Mesendoderm (in vitro differentiated cells): ENCODE measurements around the gene SIGLEC12.
"Not testable (repeated sequence)": the region's sequence is repeated elsewhere in the genome, so short reads cannot be mapped to it uniquely, and the experiment has no call there.

Experiments used
- DNase-seq: peaks from one replicate; pipeline ENCODE4 v3.0.0; 2013
- H2AK5ac ChIP-seq: 2 replicates; pipeline ENCODE4 v1.6.1; 2013; ENCODE audit warnings: low read length, inconsistent platforms
- H2BK120ac ChIP-seq: 2 replicates; pipeline ENCODE4 v1.6.1; 2013; ENCODE audit warnings: low read depth, mild to moderate bottlenecking, low read length, moderate library complexity, mixed read lengths
- H2BK15ac ChIP-seq: replicated peaks from 2 replicates; pipeline ENCODE4 v1.6.1; 2013; ENCODE audit warnings: low read depth, mild to moderate bottlenecking, moderate library complexity
- H2BK5ac ChIP-seq: 2 replicates; pipeline ENCODE4 v1.6.1; 2013; ENCODE audit warnings: low read length, inconsistent platforms
- H3K18ac ChIP-seq: 2 replicates; pipeline ENCODE4 v1.6.1; 2013; ENCODE audit warnings: mild to moderate bottlenecking, low read length, mixed read lengths
- H3K23ac ChIP-seq: one replicate; pipeline ENCODE4 v1.6.1; 2013; ENCODE audit warnings: low read length
- H3K27ac ChIP-seq: 2 replicates; pipeline ENCODE4 v1.5.1; 2013; ENCODE audit warnings: low read depth, mild to moderate bottlenecking, inconsistent platforms, low read length, moderate library complexity
- H3K27me3 ChIP-seq: 2 replicates; pipeline ENCODE4 v1.6.1; 2013; ENCODE audit warnings: low read length, control low read depth, mild to moderate bottlenecking, inconsistent platforms; ENCODE audit not compliant: insufficient read depth, poor library complexity
- H3K36me3 ChIP-seq: 2 replicates; pipeline ENCODE4 v1.6.1; 2013; ENCODE audit warnings: low read length, inconsistent platforms; ENCODE audit not compliant: control insufficient read depth, insufficient read depth
- H3K4ac ChIP-seq: one replicate; pipeline ENCODE4 v1.6.1; 2013; ENCODE audit warnings: low read depth, mild to moderate bottlenecking, low read length, moderate library complexity
- H3K4me1 ChIP-seq: 2 replicates; pipeline ENCODE4 v1.6.1; 2013; ENCODE audit warnings: low read depth, low read length, inconsistent platforms; ENCODE audit not compliant: control insufficient read depth
- H3K4me2 ChIP-seq: 2 replicates; pipeline ENCODE4 v1.6.1; 2013; ENCODE audit warnings: low read length
- H3K4me3 ChIP-seq: 2 replicates; pipeline ENCODE4 v1.5.1; 2013; ENCODE audit warnings: mild to moderate bottlenecking, low read length
- H3K56ac ChIP-seq: one replicate; pipeline ENCODE4 v1.6.1; 2013; ENCODE audit warnings: low read length
- H3K79me1 ChIP-seq: 2 replicates; pipeline ENCODE4 v1.6.1; 2013; ENCODE audit warnings: low read length, inconsistent platforms
- H3K79me2 ChIP-seq: 2 replicates; pipeline ENCODE4 v1.6.1; 2013; ENCODE audit warnings: mild to moderate bottlenecking, low read length; ENCODE audit not compliant: control insufficient read depth, insufficient read depth
- H3K9ac ChIP-seq: 2 replicates; pipeline ENCODE4 v1.6.1; 2013; ENCODE audit warnings: low read length, inconsistent platforms
- H4K5ac ChIP-seq: one replicate; pipeline ENCODE4 v1.6.1; 2013; ENCODE audit warnings: low read length
- H4K8ac ChIP-seq: one replicate; pipeline ENCODE4 v1.6.1; 2013; ENCODE audit warnings: low read depth, mild to moderate bottlenecking, control low read depth, low read length, moderate library complexity
- WGBS: extraction: QIAGEN DNeasy Blood & Tissue Kit; methylation state at CpG from one replicate; pipeline ENCODE4 v1.1.7; 2013; ENCODE audit warnings: low lambda C conversion rate, missing lambda C conversion rate; ENCODE audit not compliant: insufficient coverage; ENCODE audit errors: extremely low coverage; 5-methylcytosine and 5-hydroxymethylcytosine counted together

The SIGLEC12 gene

DNA sequence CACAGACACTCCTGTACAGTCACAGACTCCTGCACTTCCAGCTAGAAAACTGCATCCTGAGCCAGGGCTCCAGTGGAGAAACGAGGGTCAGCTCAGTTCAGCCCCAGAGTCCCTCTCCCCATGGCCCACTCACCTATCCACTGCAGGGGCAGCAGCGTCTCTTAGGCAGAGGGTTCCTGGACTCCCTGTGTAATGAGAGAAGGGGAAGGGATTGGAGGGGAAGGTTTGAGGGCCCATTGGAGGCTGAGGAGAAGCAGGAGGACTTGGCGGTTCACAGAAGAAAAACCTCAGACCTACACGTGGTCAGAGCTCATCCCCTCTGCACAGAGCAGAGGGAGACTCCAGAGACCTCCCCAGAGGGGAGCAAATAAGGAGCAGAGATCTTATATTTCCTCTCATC lies 32.4 kb downstream of the SIGLEC12 start:
- H3K18ac ChIP-seq = no peak overlapping the region
- no peak overlapping the region for H2BK5ac ChIP-seq
- no peak overlapping the region for H3K4ac ChIP-seq
- no peak overlapping the region for H3K4me3 ChIP-seq
- H3K9ac ChIP-seq = no peak overlapping the region
- no peak overlapping the region for H2BK15ac ChIP-seq
- H4K8ac ChIP-seq = no peak overlapping the region
- H3K79me2 ChIP-seq = no peaks in the 10 kb centered on the region
- H3K27ac ChIP-seq = no peak overlapping the region
- H3K56ac ChIP-seq = no peak overlapping the region
- H2BK120ac ChIP-seq = no peak overlapping the region
- no peaks in the 10 kb centered on the region for H3K79me1 ChIP-seq
- no peak overlapping the region for H3K23ac ChIP-seq
- H4K5ac ChIP-seq = no peak overlapping the region
- no peaks in the 10 kb centered on the region for H3K27me3 ChIP-seq
- H3K36me3 ChIP-seq = no peaks in the 10 kb centered on the region
- DNase-seq = no peak
- no peak overlapping the region for H2AK5ac ChIP-seq
- no CpG with 5 or more reads among the region's 4 CpGs for WGBS
- no peak overlapping the region for H3K4me2 ChIP-seq
- no peaks in the 10 kb centered on the region for H3K4me1 ChIP-seq

GRCh38 chr19:51468545-51468920 lies 33.1 kb downstream of the SIGLEC12 start:
- Histone ChIP-seq H4K8ac (no peak overlapping the region), H2BK120ac (no peak overlapping the region), H3K4ac (no peak overlapping the region), H3K27ac (no peak overlapping the region), H3K4me2 (no peak overlapping the region), H2BK15ac (no peak overlapping the region), H3K27me3 (no peaks in the 10 kb centered on the region), H3K56ac (no peak overlapping the region), H3K4me1 (no peaks in the 10 kb centered on the region), H2AK5ac (no peak overlapping the region), H3K79me2 (no peaks in the 10 kb centered on the region), H3K4me3 (no peak overlapping the region), H3K23ac (no peak overlapping the region), H3K9ac (no peak overlapping the region), H3K18ac (no peak overlapping the region), H2BK5ac (no peak overlapping the region), H3K36me3 (no peaks in the 10 kb centered on the region), H4K5ac (no peak overlapping the region), H3K79me1 (no peaks in the 10 kb centered on the region)
- no CpG with 5 or more reads among the region's 2 CpGs for WGBS
- DNase-seq = no peak

GRCh38 chr19:51467864-51468544 lies 33.6 kb downstream of the SIGLEC12 start:
- Histone ChIP-seq H2BK15ac (no peak overlapping the region), H3K18ac (no peak overlapping the region), H4K8ac (no peak overlapping the region), H2BK5ac (no peak overlapping the region), H3K23ac (no peak overlapping the region), H2BK120ac (no peak overlapping the region), H3K4me1 (no peaks in the 10 kb centered on the region), H3K4me3 (no peak overlapping the region), H3K9ac (no peak overlapping the region), H3K56ac (no peak overlapping the region), H4K5ac (no peak overlapping the region), H3K4ac (no peak overlapping the region), H3K4me2 (no peak overlapping the region), H3K36me3 (no peaks in the 10 kb centered on the region), H3K79me2 (no peaks in the 10 kb centered on the region), H3K79me1 (no peaks in the 10 kb centered on the region), H2AK5ac (no peak overlapping the region), H3K27me3 (no peaks in the 10 kb centered on the region), H3K27ac (no peak overlapping the region)
- DNase-seq = no peak
- no CpG with 5 or more reads among the region's 4 CpGs for WGBS

- Histone ChIP-seq H2BK120ac (no peak overlapping the region), H3K9ac (no peak overlapping the region), H2AK5ac (no peak overlapping the region), H3K18ac (no peak overlapping the region), H3K36me3 (no peaks in the 10 kb centered on the region), H2BK15ac (no peak overlapping the region), H3K27ac (no peak overlapping the region), H3K56ac (no peak overlapping the region), H3K4me1 (no peaks in the 10 kb centered on the region), H4K5ac (no peak overlapping the region), H3K79me2 (no peaks in the 10 kb centered on the region), H3K4ac (no peak overlapping the region), H3K4me2 (no peak overlapping the region), H3K27me3 (no peaks in the 10 kb centered on the region), H4K8ac (no peak overlapping the region), H3K79me1 (no peaks in the 10 kb centered on the region), H2BK5ac (no peak overlapping the region), H3K4me3 (no peak overlapping the region), H3K23ac (no peak overlapping the region)
- no CpG with 5 or more reads among the region's 3 CpGs for WGBS
- DNase-seq = no peak
Measured at GRCh38 chr19:51466723-51467122, 34.9 kb downstream of the SIGLEC12 start.

DNA sequence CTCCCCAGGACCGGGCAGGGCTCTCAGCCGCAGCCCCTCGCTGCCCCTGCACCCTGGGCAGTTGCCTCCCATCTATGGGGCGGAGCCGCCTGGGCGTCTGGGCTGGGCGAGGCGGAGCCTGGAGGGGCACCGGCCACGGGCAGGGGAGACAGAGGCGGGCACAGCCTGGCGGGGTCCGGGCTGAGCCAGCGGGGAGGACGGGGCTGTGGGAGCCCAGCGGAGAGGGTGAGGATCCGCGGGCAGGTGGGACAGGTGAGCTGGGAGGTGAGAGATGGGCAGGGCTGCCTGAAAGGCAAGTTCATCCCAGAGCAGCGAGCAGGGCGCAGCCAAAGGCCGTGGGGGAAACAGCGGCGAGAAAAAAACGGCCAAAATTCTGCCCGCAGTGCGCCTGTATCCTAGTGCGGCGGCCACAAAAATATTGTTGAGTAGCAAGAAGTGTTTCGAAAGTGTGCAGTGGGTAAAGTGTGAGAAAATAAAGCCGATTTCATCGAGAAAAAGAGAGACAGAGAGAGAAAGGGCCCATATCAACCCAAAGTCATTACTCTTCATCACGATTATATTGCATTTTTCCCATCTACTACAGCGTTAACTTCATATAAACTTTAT lies 37.5 kb downstream of the SIGLEC12 start:
- H3K56ac ChIP-seq = not testable (repeated sequence)

GRCh38 chr19:51462681-51463080 lies 38.9 kb downstream of the SIGLEC12 start:
- Histone ChIP-seq H3K36me3 (no peaks in the 10 kb centered on the region), H4K8ac (no peak overlapping the region), H3K9ac (no peak overlapping the region), H4K5ac (no peak overlapping the region), H3K4me1 (no peaks in the 10 kb centered on the region), H3K27ac (no peak overlapping the region), H2AK5ac (no peak overlapping the region), H3K56ac (no peak overlapping the region), H3K4ac (no peak overlapping the region), H3K18ac (no peak overlapping the region), H3K4me3 (no peak overlapping the region), H2BK15ac (no peak overlapping the region), H2BK120ac (no peak overlapping the region), H3K23ac (no peak overlapping the region), H3K79me1 (no peaks in the 10 kb centered on the region), H3K27me3 (no peaks in the 10 kb centered on the region), H2BK5ac (no peak overlapping the region), H3K79me2 (no peaks in the 10 kb centered on the region), H3K4me2 (no peak overlapping the region)
- no CpG with 5 or more reads among the region's 10 CpGs for WGBS
- no peak for DNase-seq

More for the DNA sequence above, 37.5 kb downstream of the SIGLEC12 start:
- H3K79me2 ChIP-seq, DNase-seq, H3K79me1 ChIP-seq, H4K5ac ChIP-seq, H2BK120ac ChIP-seq, H3K18ac ChIP-seq, H3K27ac ChIP-seq, H2AK5ac ChIP-seq, H3K23ac ChIP-seq, H3K4me3 ChIP-seq, H3K4me1 ChIP-seq, H3K27me3 ChIP-seq, H3K36me3 ChIP-seq, H2BK5ac ChIP-seq, H3K4ac ChIP-seq, H3K4me2 ChIP-seq, H4K8ac ChIP-seq, H2BK15ac ChIP-seq, H3K9ac ChIP-seq: not testable (repeated sequence)
- no CpG with 5 or more reads among the region's 33 CpGs for WGBS
